Vagina (tissue), 2 donors: Measurements from ENCODE around the gene TJP1.

ENCODE experiments used
- CTCF ChIP-seq, 3 experiments: fragments of 450-650 bp in 2 of 3; fragments of 200-600 bp in 1 of 3; sonication (generic) in 1 of 3; IDR thresholded peaks; one replicate each; pipeline ENCODE4 v1.5.1; 2017 to 2019; ENCODE audit warnings: antibody characterized with exemption in 3 of 3, mild to moderate bottlenecking in 2 of 3, moderate library complexity in 2 of 3
- POLR2A ChIP-seq, 2 donors: fragments of 450-650 bp; IDR thresholded peaks; one replicate each; pipeline ENCODE4 v1.6.1; 2017; ENCODE audit warnings: antibody characterized with exemption in 2 of 2, mild to moderate bottlenecking in 2 of 2, moderate library complexity in 2 of 2
- POLR2AphosphoS5 ChIP-seq, 2 donors: sonication (generic); formaldehyde crosslinking; IDR thresholded peaks; one replicate each; pipeline ENCODE4 v1.9.0; 2017; ENCODE audit warnings: antibody characterized with exemption in 2 of 2, mild to moderate bottlenecking in 2 of 2, low read depth in 1 of 2; ENCODE audit not compliant: insufficient read depth in 1 of 2

- no peak for TF ChIP-seq CTCF (IDR thresholded peaks at IDR 0.05)
- no peak for TF ChIP-seq POLR2A (IDR thresholded peaks at IDR 0.05)
- TF ChIP-seq POLR2AphosphoS5 (IDR thresholded peaks at IDR 0.05; ENCODE audit: insufficient read depth in 1 of 2, low read depth in 1 of 2) = no peak
These were observed 20.0 kb upstream of the TJP1 start for GRCh38 chr15:29842290-29842689.
